Skeletal muscle tissue (tissue), 4 donors: ENCODE results near the gene SSR3. TPM values are rescaled to one million over a fixed set of nuclear protein-coding genes. Genes with fewer than 3 reads are reported as not detected.

Source experiments
- H3K27ac ChIP-seq: one replicate; pipeline ENCODE4 v1.7.0; 2013; ENCODE audit warnings: mild to moderate bottlenecking, low read depth, low read length, inconsistent platforms
- H3K27me3 ChIP-seq, 3 donors: one replicate each; pipeline ENCODE4 v1.7.0; 2013; ENCODE audit warnings: low read length in 3 of 3; ENCODE audit not compliant: control insufficient read depth in 3 of 3, insufficient read depth in 3 of 3
- H3K36me3 ChIP-seq, 3 donors: one replicate each; pipeline ENCODE4 v1.7.0; 2013; ENCODE audit warnings: low read length in 3 of 3; ENCODE audit not compliant: control insufficient read depth in 3 of 3, insufficient read depth in 3 of 3
- H3K4me1 ChIP-seq, 3 donors: one replicate each; pipeline ENCODE4 v1.7.0; 2013; ENCODE audit warnings: low read length in 3 of 3, mild to moderate bottlenecking in 3 of 3; ENCODE audit not compliant: control insufficient read depth in 3 of 3, insufficient read depth in 3 of 3
- H3K4me3 ChIP-seq, 3 donors: one replicate each; pipeline ENCODE4 v1.7.0; 2013; ENCODE audit warnings: low read length in 3 of 3
- H3K9ac ChIP-seq, 3 donors: one replicate each; pipeline ENCODE4 v1.7.0; 2013; ENCODE audit warnings: low read length in 3 of 3, mild to moderate bottlenecking in 3 of 3, moderate library complexity in 2 of 3, low read depth in 1 of 3
- H3K9me3 ChIP-seq, 3 donors: one replicate each; pipeline ENCODE4 v1.7.0; 2013; ENCODE audit warnings: low read length in 3 of 3; ENCODE audit not compliant: control insufficient read depth in 3 of 3
- total RNA-seq: library from RNA; depleted of rRNA; stranded (reverse); fragments of >200 nt; gene quantifications from one replicate; pipeline ENCODE4 v1.2.3, GENCODE V29; 2014
- donor health status: Osteomylitis.

SSR3 gene
- total RNA-seq, 1 donor from 2014 or later = 71.5 TPM

GRCh38 chr3:156527060-156527459 lies 27.9 kb downstream of the SSR3 start:
- H3K27ac ChIP-seq = no peak overlapping the region

GRCh38 chr3:156525808-156526207 lies 29.1 kb downstream of the SSR3 start:
- no peaks in the 10 kb centered on the region for H3K9me3 ChIP-seq
- H3K36me3 ChIP-seq = no peaks in the 10 kb centered on the region
- H3K9ac ChIP-seq = no peak overlapping the region
- H3K27ac ChIP-seq = no peak overlapping the region
- no peak overlapping the region for H3K4me3 ChIP-seq
- H3K27me3 ChIP-seq = no peaks in the 10 kb centered on the region
- H3K4me1 ChIP-seq = no peaks in the 10 kb centered on the region

More at GRCh38 chr3:156527060-156527459, 27.9 kb downstream of the SSR3 start:
- Histone ChIP-seq H3K36me3 (no peaks in the 10 kb centered on the region), H3K9me3 (no peaks in the 10 kb centered on the region), H3K4me3 (no peak overlapping the region), H3K27me3 (no peaks in the 10 kb centered on the region), H3K9ac (no peak overlapping the region), H3K4me1 (no peaks in the 10 kb centered on the region)

GRCh38 chr3:156522673-156523072 lies 32.2 kb downstream of the SSR3 start:
- H3K9me3 ChIP-seq = no peaks in the 10 kb centered on the region
- H3K27me3 ChIP-seq = no peaks in the 10 kb centered on the region
- H3K36me3 ChIP-seq = no peaks in the 10 kb centered on the region
- no peak overlapping the region for H3K27ac ChIP-seq
- H3K4me1 ChIP-seq = no peaks in the 10 kb centered on the region
- H3K9ac ChIP-seq = no peak overlapping the region
- no peak overlapping the region for H3K4me3 ChIP-seq

GRCh38 chr3:156519758-156520162 lies 35.2 kb downstream of the SSR3 start:
- Histone ChIP-seq H3K9me3 (no peaks in the 10 kb centered on the region), H3K4me1 (no peaks in the 10 kb centered on the region), H3K36me3 (no peaks in the 10 kb centered on the region), H3K27ac (no peak overlapping the region), H3K4me3 (no peak overlapping the region), H3K9ac (no peak overlapping the region), H3K27me3 (no peaks in the 10 kb centered on the region)

- Histone ChIP-seq H3K9me3 (no peaks in the 10 kb centered on the region), H3K9ac (no peak overlapping the region), H3K4me3 (no peak overlapping the region), H3K4me1 (no peaks in the 10 kb centered on the region), H3K27me3 (no peaks in the 10 kb centered on the region), H3K36me3 (no peaks in the 10 kb centered on the region), H3K27ac (no peak overlapping the region)
These were observed 36.2 kb downstream of the SSR3 start for GRCh38 chr3:156518726-156519125.

GRCh38 chr3:156516961-156517360 lies 38.0 kb downstream of the SSR3 start:
- Histone ChIP-seq H3K27ac (no peak overlapping the region), H3K9me3 (no peaks in the 10 kb centered on the region), H3K4me1 (no peaks in the 10 kb centered on the region), H3K4me3 (no peak overlapping the region), H3K9ac (no peak overlapping the region), H3K27me3 (no peaks in the 10 kb centered on the region), H3K36me3 (no peaks in the 10 kb centered on the region)

GRCh38 chr3:156516284-156516683 lies 38.6 kb downstream of the SSR3 start:
- Histone ChIP-seq H3K9ac (no peak overlapping the region), H3K36me3 (no peaks in the 10 kb centered on the region), H3K27me3 (no peaks in the 10 kb centered on the region), H3K27ac (no peak overlapping the region), H3K4me3 (no peak overlapping the region), H3K4me1 (no peaks in the 10 kb centered on the region), H3K9me3 (no peaks in the 10 kb centered on the region)

GRCh38 chr3:156513619-156514018 lies 41.3 kb downstream of the SSR3 start:
- H3K4me3 ChIP-seq = no peak overlapping the region

GRCh38 chr3:156511987-156512677 lies 42.8 kb downstream of the SSR3 start:
- Histone ChIP-seq H3K27ac (no peak overlapping the region), H3K9ac (no peak overlapping the region), H3K36me3 (no peaks in the 10 kb centered on the region), H3K4me1 (no peaks in the 10 kb centered on the region), H3K27me3 (no peaks in the 10 kb centered on the region), H3K9me3 (no peaks in the 10 kb centered on the region), H3K4me3 (no peak overlapping the region)

More at GRCh38 chr3:156513619-156514018, 41.3 kb downstream of the SSR3 start:
- no peaks in the 10 kb centered on the region for H3K4me1 ChIP-seq
- no peaks in the 10 kb centered on the region for H3K9me3 ChIP-seq
- no peaks in the 10 kb centered on the region for H3K36me3 ChIP-seq
- no peak overlapping the region for H3K27ac ChIP-seq
- no peaks in the 10 kb centered on the region for H3K27me3 ChIP-seq
- H3K9ac ChIP-seq = no peak overlapping the region

- no peak overlapping the region for H3K27ac ChIP-seq
- H3K4me3 ChIP-seq = no peak overlapping the region
- H3K4me1 ChIP-seq = no peaks in the 10 kb centered on the region
- no peaks in the 10 kb centered on the region for H3K27me3 ChIP-seq
- no peaks in the 10 kb centered on the region for H3K9me3 ChIP-seq
- H3K9ac ChIP-seq = no peak overlapping the region
- no peaks in the 10 kb centered on the region for H3K36me3 ChIP-seq
These were observed 45.4 kb downstream of the SSR3 start for GRCh38 chr3:156509189-156510174.
